ENCODE measurements around the gene NCK2. TPM values are rescaled to one million over a fixed set of nuclear protein-coding genes. Genes with fewer than 3 reads are reported as not detected.

The NCK2 gene
- total and polyA plus RNA-seq, 2 of the 13 experiments (the other 11 are each of a cell fraction or from before 2014, with no cell fraction given) = 14.8 to 23.5 TPM

- TF ChIP-seq HMGXB4 (CRISPR knock-in tag; IDR thresholded peaks at IDR 0.05; ENCODE audit: borderline replicate concordance in 1 of 2, low read depth in 1 of 2) = no peak
- no peak for TF ChIP-seq CHD4 (IDR thresholded peaks at IDR 0.05; ENCODE audit: borderline replicate concordance, low read length)
- TF ChIP-seq PREB (CRISPR knock-in tag; IDR thresholded peaks at IDR 0.05) = no peak
- TF ChIP-seq ZNF646 (CRISPR knock-in tag; IDR thresholded peaks at IDR 0.05) = no peak
- TF ChIP-seq ZNF503 (CRISPR knock-in tag; IDR thresholded peaks at IDR 0.05) = no peak
- TF ChIP-seq FOXO4 (CRISPR knock-in tag; conservative IDR thresholded peaks at IDR 0.05) = no peak
- no peak for TF ChIP-seq ZNF713 (CRISPR knock-in tag; IDR thresholded peaks at IDR 0.05)
- peak; percentile 49 for TF ChIP-seq ELF3 (CRISPR knock-in tag; IDR thresholded peaks at IDR 0.05)
Measured at GRCh38 chr2:105697781-105698449, 46.8 kb upstream of the NCK2 start (continued).

Data from HepG2 (cell line).